K562 (cell line): Measurements from ENCODE around the gene LZTR1. TPM values are rescaled to one million over a fixed set of nuclear protein-coding genes. Genes with fewer than 3 reads are reported as not detected.

Experiments used
- BCOR ChIP-seq: fragments of 450-650 bp; IDR thresholded peaks from 2 replicates; pipeline ENCODE4 v1.6.1; 2016
- DNMT1 ChIP-seq: fragments of 450-650 bp; IDR thresholded peaks from 2 replicates; pipeline ENCODE4 v1.6.1; 2016; ENCODE audit warnings: antibody characterized with exemption, mild to moderate bottlenecking
- ELF2 ChIP-seq: fragments of 250-450 bp; sonication (Bioruptor Pico); IDR thresholded peaks from 2 replicates; pipeline ENCODE4 v1.5.0; 2021; ENCODE audit warnings: mild to moderate bottlenecking
- EZH2 ChIP-seq: IDR thresholded peaks from 2 replicates; pipeline ENCODE4 v1.6.1; 2012; ENCODE audit warnings: low read depth, mild to moderate bottlenecking, inconsistent platforms, low read length, borderline replicate concordance
- HNRNPL ChIP-seq: fragments of 200-400 bp; formaldehyde crosslinking; IDR thresholded peaks from 2 replicates; pipeline ENCODE4 v1.6.1; 2017; ENCODE audit warnings: low read depth, mild to moderate bottlenecking, low read length
- HSF4 ChIP-seq: fragments of 250-450 bp; sonication (Bioruptor Pico); IDR thresholded peaks from 2 replicates; pipeline ENCODE4 v2.1.2; 2022; ENCODE audit warnings: mild to moderate bottlenecking, moderate library complexity, borderline replicate concordance
- NFIX ChIP-seq: fragments of 250-450 bp; sonication (Bioruptor Pico); IDR thresholded peaks from 2 replicates; pipeline ENCODE4 v1.4.0; 2020; ENCODE audit warnings: low read depth, mild to moderate bottlenecking, moderate library complexity
- NFYB ChIP-seq: IDR thresholded peaks from 2 replicates; pipeline ENCODE4 v1.6.1; 2011; ENCODE audit warnings: mild to moderate bottlenecking, moderate library complexity; ENCODE audit not compliant: insufficient read length; ENCODE audit errors: extremely low read depth
- PHB ChIP-seq: fragments of 250-450 bp; sonication (Bioruptor Pico); IDR thresholded peaks from 2 replicates; pipeline ENCODE4 v1.5.0; 2021
- SAP30 ChIP-seq: fragments of 200-600 bp; sonication (generic); IDR thresholded peaks from 2 replicates; pipeline ENCODE4 v1.6.1; 2012; ENCODE audit warnings: borderline replicate concordance, low read depth, mild to moderate bottlenecking, moderate library complexity, low read length, control low read depth, inconsistent platforms; ENCODE audit not compliant: insufficient read depth, poor library complexity, severe bottlenecking
- SMAD1 ChIP-seq: fragments of 150-350 bp; IDR thresholded peaks from 2 replicates; pipeline ENCODE4 v1.6.1; 2014; ENCODE audit warnings: low read length, low read depth; ENCODE audit not compliant: partially characterized antibody
- SPI1 ChIP-seq: IDR thresholded peaks from 2 replicates; pipeline ENCODE4 v1.6.1; 2011; ENCODE audit warnings: low read depth, low read length, control low read depth, borderline replicate concordance
- TAF15 ChIP-seq: fragments of 200-400 bp; formaldehyde crosslinking; IDR thresholded peaks from 2 replicates; pipeline ENCODE4 v1.6.1; 2017; ENCODE audit warnings: mild to moderate bottlenecking, low read depth, low read length, moderate library complexity
- TEAD1 ChIP-seq, 2 experiments: fragments of 450-650 bp in 1 of 2; sonication (generic) in 1 of 2; formaldehyde crosslinking; IDR thresholded peaks; 2 replicates each; pipeline versions ENCODE4 v1.4.0 to v1.8.0; 2020 to 2022; ENCODE audit warnings: mild to moderate bottlenecking in 2 of 2, missing genetic modification reagents in 1 of 2
- ZBED1 ChIP-seq: IDR thresholded peaks from 2 replicates; pipeline ENCODE4 v1.6.1; 2014
- ZBTB17 ChIP-seq: fragments of 450-650 bp; formaldehyde crosslinking; IDR thresholded peaks from 2 replicates; pipeline ENCODE4 v1.4.0; 2020; ENCODE audit warnings: mild to moderate bottlenecking
- ZNF133 ChIP-seq: fragments of 250-450 bp; sonication (Bioruptor Pico); IDR thresholded peaks from 2 replicates; pipeline ENCODE4 v1.4.0; 2020; ENCODE audit warnings: mild to moderate bottlenecking
- ZNF76 ChIP-seq: fragments of 250-450 bp; sonication (Bioruptor Pico); IDR thresholded peaks from 2 replicates; pipeline ENCODE4 v1.4.0; 2020; ENCODE audit warnings: mild to moderate bottlenecking, moderate library complexity, borderline replicate concordance
- polyA plus RNA-seq, 8 experiments: library from polyadenylated mRNA; depleted of rRNA in 4 of 8; stranded (reverse) in 5 of 8; unstranded in 3 of 8; fragments of >200 nt; fragmentation: Nextera tagmentation in 2 of 8; fragmentation: Illumina TruSeq in 1 of 8; extraction: Ambion mirVana in 2 of 8; extraction: Trizol in 1 of 8; gene quantifications; 2 replicates each; pipeline versions ENCODE4 v1.2.1 to v1.2.3, GENCODE V29; 2011 to 2014; ENCODE audit warnings: inconsistent platforms in 1 of 8, missing spikeins in 1 of 8
- total RNA-seq, 7 experiments: library from RNA; depleted of rRNA in 6 of 7; stranded (reverse); fragments of >200 nt in 6 of 7; fragmentation: Illumina TruSeq in 2 of 7; extraction: Trizol in 2 of 7; gene quantifications; 2 replicates each; pipeline versions ENCODE4 v1.2.1 to v1.2.3, GENCODE V29; 2011 to 2021; ENCODE audit warnings: low replicate concordance in 1 of 7
- TF ChIP-seq, protein P1 (sequence below): fragments of 450-650 bp; formaldehyde crosslinking; IDR thresholded peaks from 2 replicates; pipeline ENCODE4 v1.4.0; 2020; ENCODE audit warnings: mild to moderate bottlenecking
- TF ChIP-seq, protein P2 (sequence below): IDR thresholded peaks from 3 replicates; pipeline ENCODE4 v1.6.1; 2011; ENCODE audit warnings: borderline replicate concordance, mild to moderate bottlenecking, moderate library complexity; ENCODE audit not compliant: insufficient read length; ENCODE audit errors: extremely low read depth
- TF ChIP-seq, protein P3 (sequence below): fragments of 450-650 bp; IDR thresholded peaks from 2 replicates; pipeline ENCODE4 v1.6.1; 2016; ENCODE audit warnings: low read depth, mild to moderate bottlenecking, moderate library complexity
- TF ChIP-seq, protein P4 (sequence below), 2 experiments: fragments of 250-450 bp in 1 of 2; fragments of 450-650 bp in 1 of 2; sonication (Bioruptor Pico) in 1 of 2; IDR thresholded peaks; 2 replicates each; pipeline versions ENCODE4 v1.6.1 to v1.8.0; 2016 to 2021; ENCODE audit warnings: mild to moderate bottlenecking in 2 of 2, moderate library complexity in 2 of 2, missing compliant biosample characterization in 1 of 2, missing genetic modification characterization in 1 of 2

The LZTR1 gene
- total and polyA plus RNA-seq, 9 of the 15 experiments (the other 6 are each of a cell fraction or from before 2014, with no cell fraction given): 2.2 to 135 (median 63.0) TPM

DNA sequence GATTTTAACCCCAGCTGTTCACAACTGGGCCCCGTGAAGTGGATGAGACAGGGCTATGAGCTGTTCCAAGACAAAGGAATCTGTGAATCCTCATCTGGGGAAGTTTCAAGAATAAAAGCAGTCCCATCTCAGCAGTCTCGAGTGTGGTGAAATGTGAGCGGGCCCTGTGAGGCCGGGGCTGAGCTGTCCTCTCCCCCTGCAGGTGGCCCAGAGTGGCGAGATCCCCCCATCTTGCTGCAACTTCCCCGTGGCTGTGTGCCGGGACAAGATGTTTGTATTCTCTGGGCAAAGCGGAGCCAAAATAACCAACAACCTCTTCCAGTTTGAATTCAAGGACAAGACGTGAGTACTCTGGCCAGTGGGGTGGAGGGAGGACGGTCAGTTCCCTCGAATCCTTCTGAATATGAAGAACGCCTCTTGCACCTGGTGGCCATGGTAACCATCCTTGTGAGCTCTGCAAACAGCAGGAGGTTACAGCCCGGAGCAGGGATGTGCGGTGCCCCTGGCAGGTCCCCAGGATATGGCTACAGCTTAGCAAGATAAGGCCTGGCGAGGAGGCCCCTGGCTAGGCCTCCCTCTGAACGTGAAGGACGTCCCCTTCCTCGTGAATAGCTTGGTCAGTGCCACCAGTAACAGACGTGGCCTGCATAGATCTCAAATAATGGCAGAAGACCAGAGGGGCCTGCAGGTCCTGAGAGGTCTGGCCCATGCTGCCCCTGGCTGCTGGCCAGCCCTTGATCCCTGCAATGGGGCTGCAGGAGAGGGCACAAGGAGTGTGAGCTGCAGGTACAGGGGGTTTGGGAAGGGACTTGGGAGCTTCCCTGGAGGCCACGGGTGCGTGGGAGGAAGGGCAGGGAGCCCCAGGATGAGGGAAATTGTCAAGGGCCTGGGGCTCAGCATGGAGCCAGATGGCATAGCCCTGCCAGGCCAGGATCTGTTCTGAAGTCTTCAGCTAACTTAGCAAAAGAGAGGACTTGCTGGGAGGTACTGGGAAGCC is 8.4 kb downstream of the LZTR1 start (continued):
- no peak for TF ChIP-seq DNMT1
- TF ChIP-seq SPI1: no peak
- TF ChIP-seq, protein P1, sequence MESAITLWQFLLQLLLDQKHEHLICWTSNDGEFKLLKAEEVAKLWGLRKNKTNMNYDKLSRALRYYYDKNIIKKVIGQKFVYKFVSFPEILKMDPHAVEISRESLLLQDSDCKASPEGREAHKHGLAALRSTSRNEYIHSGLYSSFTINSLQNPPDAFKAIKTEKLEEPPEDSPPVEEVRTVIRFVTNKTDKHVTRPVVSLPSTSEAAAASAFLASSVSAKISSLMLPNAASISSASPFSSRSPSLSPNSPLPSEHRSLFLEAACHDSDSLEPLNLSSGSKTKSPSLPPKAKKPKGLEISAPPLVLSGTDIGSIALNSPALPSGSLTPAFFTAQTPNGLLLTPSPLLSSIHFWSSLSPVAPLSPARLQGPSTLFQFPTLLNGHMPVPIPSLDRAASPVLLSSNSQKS (CRISPR knock-in tag): no peak
- 0 out of 2 replicates have a peak, but pooled peaks have one; percentile 55 for TF ChIP-seq ZBTB17
- no peak for TF ChIP-seq SMAD1
- no peak for TF ChIP-seq HNRNPL
- TF ChIP-seq NFIX (CRISPR knock-in tag): no peak
- TF ChIP-seq SAP30: peak; percentile 9
- TF ChIP-seq, protein P2, sequence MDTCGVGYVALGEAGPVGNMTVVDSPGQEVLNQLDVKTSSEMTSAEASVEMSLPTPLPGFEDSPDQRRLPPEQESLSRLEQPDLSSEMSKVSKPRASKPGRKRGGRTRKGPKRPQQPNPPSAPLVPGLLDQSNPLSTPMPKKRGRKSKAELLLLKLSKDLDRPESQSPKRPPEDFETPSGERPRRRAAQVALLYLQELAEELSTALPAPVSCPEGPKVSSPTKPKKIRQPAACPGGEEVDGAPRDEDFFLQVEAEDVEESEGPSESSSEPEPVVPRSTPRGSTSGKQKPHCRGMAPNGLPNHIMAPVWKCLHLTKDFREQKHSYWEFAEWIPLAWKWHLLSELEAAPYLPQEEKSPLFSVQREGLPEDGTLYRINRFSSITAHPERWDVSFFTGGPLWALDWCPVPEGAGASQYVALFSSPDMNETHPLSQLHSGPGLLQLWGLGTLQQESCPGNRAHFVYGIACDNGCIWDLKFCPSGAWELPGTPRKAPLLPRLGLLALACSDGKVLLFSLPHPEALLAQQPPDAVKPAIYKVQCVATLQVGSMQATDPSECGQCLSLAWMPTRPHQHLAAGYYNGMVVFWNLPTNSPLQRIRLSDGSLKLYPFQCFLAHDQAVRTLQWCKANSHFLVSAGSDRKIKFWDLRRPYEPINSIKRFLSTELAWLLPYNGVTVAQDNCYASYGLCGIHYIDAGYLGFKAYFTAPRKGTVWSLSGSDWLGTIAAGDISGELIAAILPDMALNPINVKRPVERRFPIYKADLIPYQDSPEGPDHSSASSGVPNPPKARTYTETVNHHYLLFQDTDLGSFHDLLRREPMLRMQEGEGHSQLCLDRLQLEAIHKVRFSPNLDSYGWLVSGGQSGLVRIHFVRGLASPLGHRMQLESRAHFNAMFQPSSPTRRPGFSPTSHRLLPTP: no peak
- TF ChIP-seq ELF2: 0 out of 2 replicates have a peak, but pooled peaks have one; percentile 42
- TF ChIP-seq TEAD1 (CRISPR knock-in tag; IDR thresholded peaks at IDR 0.05): no peak
- TF ChIP-seq ZNF133 (CRISPR knock-in tag): no peak
- TF ChIP-seq EZH2: no peak
- 0 out of 2 replicates have a peak, but pooled peaks have one; percentile 68 for TF ChIP-seq ZNF76 (CRISPR knock-in tag)
- TF ChIP-seq PHB (CRISPR knock-in tag): peak; percentile 75; the same call in 1 of the 2 replicates
- TF ChIP-seq, protein P3, sequence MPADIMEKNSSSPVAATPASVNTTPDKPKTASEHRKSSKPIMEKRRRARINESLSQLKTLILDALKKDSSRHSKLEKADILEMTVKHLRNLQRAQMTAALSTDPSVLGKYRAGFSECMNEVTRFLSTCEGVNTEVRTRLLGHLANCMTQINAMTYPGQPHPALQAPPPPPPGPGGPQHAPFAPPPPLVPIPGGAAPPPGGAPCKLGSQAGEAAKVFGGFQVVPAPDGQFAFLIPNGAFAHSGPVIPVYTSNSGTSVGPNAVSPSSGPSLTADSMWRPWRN: no peak
- TF ChIP-seq, protein P4, sequence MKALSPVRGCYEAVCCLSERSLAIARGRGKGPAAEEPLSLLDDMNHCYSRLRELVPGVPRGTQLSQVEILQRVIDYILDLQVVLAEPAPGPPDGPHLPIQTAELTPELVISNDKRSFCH (CRISPR knock-in tag; IDR thresholded peaks at IDR 0.05): no peak
- TF ChIP-seq, protein P4 (tag; IDR thresholded peaks at IDR 0.05): peak; percentile 59; the same call in 1 of the 2 replicates
- peak; percentile 17; the same call in 1 of the 2 replicates for TF ChIP-seq TAF15
- TF ChIP-seq BCOR: no peak
- no peak for TF ChIP-seq HSF4 (CRISPR knock-in tag)
- 0 out of 2 replicates have a peak, but pooled peaks have one; percentile 50 for TF ChIP-seq ZBED1
- TF ChIP-seq NFYB: no peak
